CD4-positive, alpha-beta T cell treated with Interleukin-15 for 4 hours (primary cell): ENCODE measurements around the gene FGD1.

Experiments used
- DNase-seq: peaks from one replicate; pipeline ENCODE4 v3.0.0-alpha.2; 2020; ENCODE audit warnings: low spot score

Gene FGD1

GRCh38 chrX:54473993-54474859 is 21.8 kb downstream of the FGD1 start:
- DNase-seq = no peak

GRCh38 chrX:54470054-54470760 is 25.8 kb downstream of the FGD1 start:
- no peak for DNase-seq

DNA sequence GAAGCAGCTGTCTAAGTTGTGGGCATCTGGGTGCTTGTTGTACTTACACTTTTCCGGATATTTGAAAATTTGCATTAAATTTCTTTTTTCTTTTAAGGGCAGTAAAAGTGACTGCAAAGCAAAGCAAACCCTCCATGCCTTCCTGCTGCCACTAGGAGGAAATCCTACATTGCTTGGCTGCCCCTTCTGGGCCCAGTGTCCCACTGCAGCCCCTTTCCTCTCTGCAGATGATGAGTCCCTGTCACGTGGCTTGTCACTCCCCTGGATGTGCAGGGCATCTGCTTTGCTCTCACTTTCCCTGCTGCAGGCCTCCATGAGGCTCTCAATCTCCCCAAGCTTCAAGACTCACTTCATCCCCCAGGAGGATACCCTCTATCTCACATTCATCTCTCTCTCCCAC is 43.1 kb downstream of the FGD1 start:
- DNase-seq = no peak

- no peak for DNase-seq
These were observed 46.1 kb downstream of the FGD1 start for GRCh38 chrX:54449929-54450328.

DNA sequence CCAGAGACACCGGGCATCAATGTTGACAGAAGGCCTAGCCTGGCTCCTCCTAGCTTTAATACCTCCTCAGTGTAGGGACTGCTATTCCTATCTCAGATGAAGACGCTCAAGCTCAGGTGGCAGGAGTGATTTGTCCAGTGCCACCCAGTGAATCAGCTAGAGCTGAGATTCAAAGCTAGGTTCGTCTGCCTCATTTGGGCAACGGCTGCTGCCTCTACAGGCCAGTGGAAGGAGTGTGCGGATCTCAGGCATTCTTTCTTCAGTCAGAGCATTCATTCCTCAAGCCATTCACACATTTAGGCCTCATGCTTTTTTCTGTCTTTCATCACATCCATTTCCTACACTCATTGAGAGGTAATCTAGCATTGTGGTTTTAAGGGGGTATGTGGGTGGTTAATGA is 48.6 kb downstream of the FGD1 start:
- no peak for DNase-seq

- DNase-seq = no peak
These were observed 50.0 kb downstream of the FGD1 start for GRCh38 chrX:54446084-54446483.

GRCh38 chrX:54444752-54445151 is 51.3 kb downstream of the FGD1 start:
- DNase-seq = no peak

- DNase-seq = no peak
These were observed 53.2 kb downstream of the FGD1 start for GRCh38 chrX:54442790-54443189.

DNA sequence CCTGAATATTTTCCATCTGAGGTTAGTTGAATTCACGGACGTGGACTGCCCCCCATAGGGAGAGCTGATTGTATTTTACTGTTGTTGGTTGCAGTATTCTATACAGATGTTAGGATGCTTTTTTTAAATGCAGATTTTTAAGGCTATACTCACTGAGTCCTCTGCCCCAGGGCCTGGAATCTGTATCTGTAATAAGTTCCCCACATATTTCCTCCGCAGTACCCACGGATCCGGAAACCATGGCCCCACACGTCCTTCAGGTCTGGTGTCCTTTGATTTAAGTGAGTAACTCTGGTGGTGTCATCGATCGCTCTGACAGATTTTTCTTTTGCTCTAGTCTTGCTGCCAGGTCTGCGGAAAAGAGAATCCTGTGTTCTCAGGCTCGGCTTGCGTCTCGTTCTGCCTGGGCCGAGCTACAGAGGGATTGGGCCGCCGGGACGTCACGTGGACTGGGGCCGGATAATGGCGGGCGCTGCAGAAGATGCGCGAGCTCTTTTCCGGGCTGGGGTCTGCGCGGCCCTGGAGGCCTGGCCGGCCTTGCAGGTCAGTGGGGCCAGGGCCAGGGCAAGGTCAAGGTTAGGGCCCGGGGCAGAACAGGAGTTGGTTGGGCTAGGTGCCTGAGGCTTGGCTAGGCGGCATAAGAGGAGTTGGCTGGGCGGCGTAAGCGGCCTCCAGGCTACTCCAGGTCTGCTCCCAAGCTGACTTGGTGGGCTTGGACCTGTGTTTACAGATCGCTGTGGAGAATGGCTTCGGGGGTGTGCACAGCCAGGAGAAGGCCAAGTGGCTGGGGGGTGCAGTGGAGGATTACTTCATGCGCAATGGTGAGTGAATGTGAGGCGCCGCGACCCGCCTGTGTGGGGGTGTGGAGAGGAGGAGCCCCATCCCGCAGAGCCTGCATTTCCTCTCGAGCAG is 55.8 kb downstream of the FGD1 start, which contains the start of gene TSR2:
TSR2 (plus strand) TSS at position 445 of the 912 bp plus-strand sequence; CDS start at position 463, 18 bp downstream.
- DNase-seq = peak; percentile 78

DNA sequence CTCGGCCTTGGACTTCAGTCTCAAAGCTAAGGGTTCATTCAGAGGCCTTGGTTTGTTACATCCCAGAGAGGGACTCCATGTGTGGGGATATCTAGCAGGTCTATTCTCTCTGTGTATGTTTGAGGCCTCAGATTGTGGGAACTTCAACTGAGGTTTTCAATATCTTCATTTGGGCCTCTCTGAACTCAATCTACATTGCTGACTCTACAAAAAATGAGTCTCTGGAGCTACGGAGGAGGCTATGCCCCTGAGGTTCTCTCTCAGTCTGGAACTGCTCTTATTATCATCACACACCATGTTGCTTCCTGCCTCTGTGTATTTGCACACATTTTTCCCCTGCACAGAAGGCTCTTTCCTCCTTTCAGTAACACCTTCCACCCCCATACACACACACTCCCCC is 60.9 kb downstream of the FGD1 start:
- DNase-seq = no peak

- no peak for DNase-seq
These were observed 65.5 kb downstream of the FGD1 start for GRCh38 chrX:54430519-54430918.

DNA sequence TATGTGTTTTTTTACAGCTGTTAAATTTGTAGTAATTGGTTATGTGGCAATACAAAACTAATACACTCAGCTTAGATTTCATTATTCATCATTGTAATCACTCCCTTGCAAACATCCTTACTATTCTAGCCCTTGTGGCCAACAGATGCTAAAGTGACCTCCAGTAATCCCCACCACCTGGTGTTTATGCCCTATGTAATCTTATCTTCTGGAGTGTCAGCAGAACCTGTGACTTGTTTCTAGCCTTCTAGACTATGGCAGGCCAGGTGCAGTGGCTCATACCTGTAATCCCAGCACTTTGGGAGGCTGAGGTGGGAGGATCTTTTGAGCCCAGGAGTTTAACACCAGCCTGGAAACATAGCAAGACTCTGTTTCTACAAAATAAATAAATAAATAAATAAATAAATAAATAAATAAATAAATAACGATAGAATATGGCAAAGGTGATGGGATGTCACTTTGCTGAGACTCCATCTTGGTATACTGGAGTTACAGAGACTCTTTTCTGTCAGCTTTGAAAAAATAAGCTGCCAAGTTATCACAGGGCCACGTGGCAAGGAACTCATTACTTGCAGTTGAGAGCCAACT is 68.1 kb downstream of the FGD1 start:
- DNase-seq = no peak

DNA sequence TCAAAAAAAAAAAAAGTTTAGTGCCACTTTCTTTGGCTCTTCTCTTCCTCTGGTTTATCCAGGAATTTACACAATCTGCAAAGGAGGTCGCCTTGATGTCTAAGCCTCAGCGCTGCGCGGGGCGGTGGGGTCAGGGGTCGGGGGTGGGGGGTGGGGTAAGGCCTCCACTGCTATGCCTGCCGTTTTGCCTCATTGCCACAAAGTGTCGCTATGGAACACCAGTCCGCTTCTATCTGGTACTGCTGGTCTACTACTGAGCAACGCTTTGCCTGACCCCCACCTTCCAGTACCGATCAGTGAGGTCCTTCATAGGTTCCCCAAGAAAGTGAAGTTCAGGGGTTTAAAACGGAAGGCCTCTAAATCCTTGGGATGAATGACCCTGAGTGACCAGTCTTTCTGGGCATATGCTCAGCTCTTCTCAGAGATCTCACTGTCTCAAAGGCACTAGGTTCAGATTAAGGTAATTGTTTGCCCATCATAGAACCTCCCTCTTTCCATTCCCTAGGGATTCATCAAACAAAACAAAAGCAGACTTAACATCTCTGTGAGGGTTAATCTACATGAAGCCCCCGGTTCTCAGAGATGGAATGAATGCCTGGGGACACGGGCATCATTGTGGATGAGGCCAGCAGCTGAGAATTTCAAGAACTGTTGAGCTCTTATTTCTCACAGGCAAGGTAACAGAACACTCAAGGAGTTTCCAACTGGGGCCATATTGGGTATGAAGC is 72.7 kb downstream of the FGD1 start:
- no peak for DNase-seq

DNA sequence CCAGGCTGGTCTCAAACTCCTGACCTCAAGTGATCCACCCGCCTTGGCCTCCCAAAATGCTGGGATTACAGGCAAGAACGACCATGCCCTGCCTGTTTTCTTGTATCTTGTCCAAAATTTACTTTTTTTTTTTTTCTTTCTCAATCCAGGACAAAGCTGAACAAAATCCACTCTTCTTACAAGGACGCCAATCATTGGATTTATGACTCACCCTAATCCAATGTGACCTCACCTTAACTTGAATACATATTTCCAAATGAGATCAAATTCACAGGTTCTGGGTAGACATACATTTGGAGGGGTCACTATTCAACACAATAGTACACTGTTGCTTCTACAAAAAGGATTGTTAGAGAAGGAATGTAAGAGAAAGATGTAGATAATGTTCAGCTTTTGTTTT is 73.9 kb downstream of the FGD1 start:
- DNase-seq = no peak

DNA sequence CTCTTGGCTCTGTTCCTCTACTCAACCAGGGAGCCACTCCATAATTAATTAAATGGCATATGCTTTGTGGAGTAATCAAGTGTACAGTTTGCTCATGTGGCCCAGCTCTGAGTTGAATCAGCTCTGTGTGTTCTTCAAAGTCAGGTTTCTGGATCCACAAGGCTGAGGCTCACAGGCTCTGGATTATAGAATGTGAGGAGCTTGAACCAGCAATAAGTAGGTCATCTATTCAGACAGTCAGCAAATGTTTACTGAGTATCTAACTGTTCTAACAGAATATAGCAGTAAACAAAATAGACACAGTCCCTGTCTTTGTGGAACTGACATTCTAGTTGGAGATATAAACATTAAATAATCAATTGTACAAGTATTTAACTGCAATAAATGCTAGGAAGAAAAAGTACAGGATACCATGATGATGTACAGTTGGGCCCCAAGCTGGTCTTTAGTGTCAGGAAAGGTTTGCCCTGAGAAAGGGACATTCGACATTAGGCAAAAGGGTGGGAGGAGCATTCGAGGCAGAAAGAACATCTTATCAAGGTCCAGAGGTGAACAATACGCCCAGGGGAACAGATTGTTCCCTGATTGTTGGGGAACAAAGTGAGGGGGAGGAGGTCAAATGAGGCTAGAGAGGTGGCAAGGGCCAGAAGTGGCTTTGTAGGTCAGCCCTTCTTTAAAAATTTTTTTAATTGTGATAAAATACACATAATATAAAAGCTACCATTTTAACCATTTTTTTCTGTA is 76.3 kb downstream of the FGD1 start:
- DNase-seq = no peak

DNA sequence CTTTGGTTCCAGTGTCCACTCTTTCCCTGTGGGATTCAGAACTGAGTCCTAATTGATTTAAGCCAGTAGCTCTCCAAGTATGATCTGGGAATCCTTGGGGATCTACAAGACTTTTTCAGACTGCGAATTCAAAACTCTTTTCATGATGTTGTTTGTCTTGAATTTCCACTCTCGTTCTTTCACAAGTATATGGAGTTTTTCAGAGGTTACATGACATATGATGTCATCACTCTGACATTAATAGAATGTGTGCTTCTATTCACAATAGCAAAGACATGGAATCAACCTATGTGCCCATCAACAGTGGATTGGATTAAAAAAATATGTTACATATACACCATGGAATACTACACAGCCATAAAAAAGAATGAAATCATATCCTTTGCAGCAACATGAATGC is 79.1 kb downstream of the FGD1 start:
- no peak for DNase-seq

- no peak for DNase-seq
These were observed 80.3 kb downstream of the FGD1 start for GRCh38 chrX:54415534-54416350.

GRCh38 chrX:54413753-54414152 is 82.3 kb downstream of the FGD1 start:
- DNase-seq = no peak

DNA sequence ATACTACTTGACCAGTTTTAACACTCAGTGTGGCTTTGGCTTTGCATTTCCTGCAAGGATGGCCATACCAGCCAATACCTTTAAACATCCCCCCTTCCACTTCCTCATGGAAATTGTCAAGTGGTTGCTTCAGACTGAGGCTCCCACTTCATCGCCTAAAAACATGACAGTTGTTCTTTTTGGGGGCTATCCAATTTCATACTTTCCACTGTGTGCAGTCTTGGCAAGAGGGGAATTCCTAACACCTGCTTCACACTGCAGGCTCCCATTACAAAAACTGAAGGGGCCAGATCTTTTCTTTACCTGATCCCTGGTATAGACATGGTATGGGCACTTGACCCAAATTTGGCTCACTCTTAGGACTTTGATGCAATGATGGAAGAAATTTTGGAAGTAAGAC is 84.3 kb downstream of the FGD1 start:
- no peak for DNase-seq

GRCh38 chrX:54407266-54407665 is 88.8 kb downstream of the FGD1 start:
- DNase-seq = no peak
